ENCODE results near the gene FAM168A.

- TF ChIP-seq CTCF (IDR thresholded peaks at IDR 0.05; ENCODE audit: low read depth, low read length, missing input control) (no peak), SP1 (IDR thresholded peaks at IDR 0.05) (no peak), HNF4G (IDR thresholded peaks at IDR 0.05) (no peak)
Observed at GRCh38 chr11:73555615-73556014, 42.3 kb downstream of the FAM168A start.

Data from liver (tissue), 3 donors.